IMR-90 (cell line): Measurements from ENCODE around the gene TPCN1. TPM values are rescaled to one million over a fixed set of nuclear protein-coding genes. Genes with fewer than 3 reads are reported as not detected.

Experiments used
- ATAC-seq: fragments of 200-7000 bp; cut with Tn5 transposase; 2 replicates; pipeline ENCODE4 v1.9.1; 2020; ENCODE audit warnings: low read depth, mild to moderate bottlenecking, moderate library complexity
- BruUV-seq: library from RNA; stranded (reverse); fragments of 400-500 nt; replicated peaks from 2 replicates; lab custom pipeline; 2021; lab: Mats Ljungman, UMichigan
- CTCF ChIA-PET: fragments of 300-600 bp; formaldehyde crosslinking; extraction: SDS; loops from one replicate; lab custom pipeline; 2021; ENCODE audit warnings: antibody characterized with exemption; lab: Yijun Ruan, JAX
- POLR2A ChIA-PET: fragments of 300-600 bp; sonication (Branson Sonifier 250); formaldehyde crosslinking; loops from one replicate; lab custom pipeline; 2022; ENCODE audit warnings: antibody characterized with exemption; ENCODE audit not compliant: unreplicated experiment; lab: Charles Lee
- DNase-seq: peaks from one replicate; pipeline ENCODE4 v3.0.0; 2013
- H2AFZ ChIP-seq: replicated peaks from 2 replicates; pipeline ENCODE3; 2013; ENCODE audit warnings: low read length, mild to moderate bottlenecking; ENCODE audit not compliant: poor library complexity
- H2AK5ac ChIP-seq: 2 replicates; pipeline ENCODE4 v1.6.1; 2013; ENCODE audit warnings: low read depth, low read length, inconsistent platforms
- H2AK9ac ChIP-seq: replicated peaks from 2 replicates; pipeline ENCODE3; 2013; ENCODE audit warnings: mild to moderate bottlenecking, low read depth, low read length, moderate library complexity; ENCODE audit not compliant: poor library complexity
- H2BK120ac ChIP-seq: 2 replicates; pipeline ENCODE4 v1.6.1; 2013; ENCODE audit warnings: low read depth, low read length, inconsistent platforms
- H2BK15ac ChIP-seq: 3 replicates; pipeline ENCODE4 v1.6.1; 2013; ENCODE audit warnings: low read depth, low read length, inconsistent platforms
- H2BK20ac ChIP-seq: 2 replicates; pipeline ENCODE4 v1.6.1; 2013; ENCODE audit warnings: low read depth, mild to moderate bottlenecking, inconsistent platforms, low read length, moderate library complexity
- H2BK5ac ChIP-seq: 2 replicates; pipeline ENCODE4 v1.6.1; 2013; ENCODE audit warnings: mild to moderate bottlenecking, low read depth, low read length, inconsistent platforms; ENCODE audit not compliant: poor library complexity, severe bottlenecking
- H3K14ac ChIP-seq: replicated peaks from 2 replicates; pipeline ENCODE4 v1.6.1; 2013; ENCODE audit warnings: low read depth, low read length, inconsistent platforms
- H3K18ac ChIP-seq: 2 replicates; pipeline ENCODE4 v1.6.1; 2013; ENCODE audit warnings: low read depth, low read length, control low read depth
- H3K23ac ChIP-seq: 2 replicates; pipeline ENCODE4 v1.6.1; 2013; ENCODE audit warnings: low read depth, low read length, inconsistent platforms
- H3K27ac ChIP-seq: 2 replicates; pipeline ENCODE4 v1.5.1; 2013; ENCODE audit warnings: mild to moderate bottlenecking, control low read depth, low read length; ENCODE audit not compliant: insufficient read depth
- H3K27me3 ChIP-seq: 2 replicates; pipeline ENCODE4 v1.6.1; 2013; ENCODE audit warnings: low read length; ENCODE audit not compliant: control insufficient read depth, insufficient read depth
- H3K36me3 ChIP-seq: 2 replicates; pipeline ENCODE4 v1.6.1; 2013; ENCODE audit warnings: low read length, mixed read lengths; ENCODE audit not compliant: control insufficient read depth, insufficient read depth
- H3K4ac ChIP-seq: 2 replicates; pipeline ENCODE4 v1.6.1; 2013; ENCODE audit warnings: low read depth, low read length, inconsistent platforms
- H3K4me1 ChIP-seq: 2 replicates; pipeline ENCODE4 v1.6.1; 2013; ENCODE audit warnings: low read length, mixed read lengths; ENCODE audit not compliant: control insufficient read depth, insufficient read depth
- H3K4me2 ChIP-seq: 2 replicates; pipeline ENCODE4 v1.6.1; 2013; ENCODE audit warnings: low read depth, mild to moderate bottlenecking, control low read depth, low read length, moderate library complexity
- H3K4me3 ChIP-seq: 2 replicates; pipeline ENCODE4 v1.5.1; 2013; ENCODE audit warnings: low read depth, mild to moderate bottlenecking, control low read depth, low read length, moderate library complexity; ENCODE audit not compliant: insufficient read depth
- H3K56ac ChIP-seq: 2 replicates; pipeline ENCODE4 v1.6.1; 2013; ENCODE audit warnings: low read length, inconsistent platforms; ENCODE audit not compliant: insufficient read depth; ENCODE audit errors: extremely low read depth
- H3K79me1 ChIP-seq, 2 experiments: 2 replicates each; pipeline ENCODE4 v1.6.1; 2013; ENCODE audit warnings: low read length in 2 of 2, inconsistent platforms in 1 of 2, low read depth in 1 of 2
- H3K9ac ChIP-seq: 2 replicates; pipeline ENCODE4 v1.6.1; 2013; ENCODE audit warnings: low read depth, low read length, control low read depth
- H3K9me1 ChIP-seq: 2 replicates; pipeline ENCODE4 v1.6.1; 2013; ENCODE audit warnings: low read length, inconsistent platforms; ENCODE audit not compliant: insufficient read depth
- H3K9me3 ChIP-seq: 2 replicates; pipeline ENCODE4 v1.6.1; 2013; ENCODE audit warnings: low read length; ENCODE audit not compliant: control insufficient read depth, insufficient read depth
- H4K20me1 ChIP-seq: 2 replicates; pipeline ENCODE4 v1.6.1; 2013; ENCODE audit warnings: low read length, inconsistent platforms; ENCODE audit not compliant: insufficient read depth
- H4K5ac ChIP-seq: 2 replicates; pipeline ENCODE4 v1.6.1; 2013; ENCODE audit warnings: mild to moderate bottlenecking, low read depth, low read length, control low read depth
- H4K8ac ChIP-seq, 2 experiments: 2 replicates each; pipeline ENCODE4 v1.6.1; 2013; ENCODE audit warnings: low read depth in 2 of 2, low read length in 2 of 2, control low read depth in 1 of 2, inconsistent platforms in 1 of 2
- H4K91ac ChIP-seq: 2 replicates; pipeline ENCODE4 v1.6.1; 2013; ENCODE audit warnings: low read depth, low read length, inconsistent platforms; ENCODE audit not compliant: insufficient read depth
- BHLHE40 ChIP-seq: fragments of 150-350 bp; IDR thresholded peaks from 2 replicates; pipeline ENCODE4 v1.6.1; 2016; ENCODE audit warnings: mild to moderate bottlenecking, low read depth, low read length
- CEBPB ChIP-seq: IDR thresholded peaks from 2 replicates; pipeline ENCODE4 v1.6.1; 2012; ENCODE audit warnings: low read depth, low read length, improper control_type of control experiment
- CHD1 ChIP-seq: IDR thresholded peaks from 2 replicates; pipeline ENCODE4 v1.6.1; 2012; ENCODE audit warnings: low read depth, low read length, improper control_type of control experiment
- CTCF ChIP-seq: conservative IDR thresholded peaks from 2 replicates; pipeline ENCODE4 v1.5.1; 2012; ENCODE audit warnings: mild to moderate bottlenecking, low read depth, low read length, improper control_type of control experiment
- ELK1 ChIP-seq: fragments of 150-350 bp; IDR thresholded peaks from 2 replicates; pipeline ENCODE4 v1.6.1; 2016; ENCODE audit warnings: low read depth, mild to moderate bottlenecking, low read length, moderate library complexity, borderline replicate concordance
- FOS ChIP-seq: fragments of 150-350 bp; IDR thresholded peaks from 2 replicates; pipeline ENCODE4 v1.6.1; 2016; ENCODE audit warnings: low read depth, low read length
- MAFK ChIP-seq: IDR thresholded peaks from 2 replicates; pipeline ENCODE4 v1.6.1; 2012; ENCODE audit warnings: low read depth, low read length, improper control_type of control experiment
- MAZ ChIP-seq: IDR thresholded peaks from 2 replicates; pipeline ENCODE4 v1.6.1; 2012; ENCODE audit warnings: low read depth, mild to moderate bottlenecking, low read length, improper control_type of control experiment, moderate library complexity, borderline replicate concordance
- MXI1 ChIP-seq: IDR thresholded peaks from 2 replicates; pipeline ENCODE4 v1.6.1; 2012; ENCODE audit warnings: low read depth, mild to moderate bottlenecking, low read length, moderate library complexity, borderline replicate concordance
- NFE2L2 ChIP-seq: fragments of 150-350 bp; IDR thresholded peaks from 2 replicates; pipeline ENCODE4 v1.6.1; 2016; ENCODE audit warnings: low read depth, mild to moderate bottlenecking, low read length
- POLR2A ChIP-seq: IDR thresholded peaks from 2 replicates; pipeline ENCODE4 v1.6.1; 2012; ENCODE audit warnings: mild to moderate bottlenecking, low read depth, low read length
- RAD21 ChIP-seq: IDR thresholded peaks from 2 replicates; pipeline ENCODE4 v1.6.1; 2012; ENCODE audit warnings: low read length, improper control_type of control experiment
- RCOR1 ChIP-seq: IDR thresholded peaks from 2 replicates; pipeline ENCODE4 v1.6.1; 2012; ENCODE audit warnings: mild to moderate bottlenecking, low read length, improper control_type of control experiment; ENCODE audit not compliant: insufficient replicate concordance
- RFX5 ChIP-seq: IDR thresholded peaks from 2 replicates; pipeline ENCODE4 v1.8.0; 2012; ENCODE audit warnings: low read depth, mild to moderate bottlenecking, low read length, moderate library complexity
- SMC3 ChIP-seq: fragments of 150-350 bp; IDR thresholded peaks from 2 replicates; pipeline ENCODE4 v1.6.1; 2016; ENCODE audit warnings: low read depth, mild to moderate bottlenecking, antibody characterized with exemption, low read length, moderate library complexity
- USF2 ChIP-seq: fragments of 150-350 bp; IDR thresholded peaks from 2 replicates; pipeline ENCODE4 v1.6.1; 2017; ENCODE audit warnings: mild to moderate bottlenecking, antibody characterized with exemption, low read length, low read depth
- WGBS, 2 experiments: methylation state at CpG; one replicate each; pipeline versions ENCODE4 v1.1.5 to v1.1.7; 2013; ENCODE audit warnings: missing lambda C conversion rate in 2 of 2; ENCODE audit not compliant: insufficient read length in 1 of 2; ENCODE audit errors: extremely low coverage in 2 of 2; 5-methylcytosine and 5-hydroxymethylcytosine counted together
- dilution Hi-C: fragments of 300-500 bp; cut with HindIII; formaldehyde crosslinking; loops from one replicate; pipeline ENCODE4 v1.14.3; 2018; ENCODE audit warnings: low sequenced_read_pairs; ENCODE audit not compliant: unreplicated experiment
- in situ Hi-C: fragments of 300-500 bp; cut with MboI; formaldehyde crosslinking; loops from 3 replicates; pipeline ENCODE4 v1.14.3; 2019; ENCODE audit warnings: low sequenced_read_pairs, inconsistent platforms, mixed read lengths
- intact Hi-C: fragments of 100-400 bp; cut with micrococcal nuclease; formaldehyde crosslinking; loops from 2 replicates; pipeline ENCODE4 v1.10.0; 2022
- polyA plus RNA-seq, 3 experiments: library from polyadenylated mRNA; depleted of rRNA; stranded (reverse); fragments of >200 nt; gene quantifications; 2 replicates each; pipeline ENCODE4 v1.2.3, GENCODE V29; 2012; ENCODE audit warnings: low replicate concordance in 1 of 3
- total RNA-seq: library from RNA; depleted of rRNA; stranded (reverse); fragments of >200 nt; gene quantifications from 2 replicates; pipeline ENCODE4 v1.2.3, GENCODE V29; 2012

TPCN1 gene
- total and polyA plus RNA-seq, 2 of the 4 experiments (the other 2 are of a cell fraction), result 2.0 to 13.2 TPM

DNA sequence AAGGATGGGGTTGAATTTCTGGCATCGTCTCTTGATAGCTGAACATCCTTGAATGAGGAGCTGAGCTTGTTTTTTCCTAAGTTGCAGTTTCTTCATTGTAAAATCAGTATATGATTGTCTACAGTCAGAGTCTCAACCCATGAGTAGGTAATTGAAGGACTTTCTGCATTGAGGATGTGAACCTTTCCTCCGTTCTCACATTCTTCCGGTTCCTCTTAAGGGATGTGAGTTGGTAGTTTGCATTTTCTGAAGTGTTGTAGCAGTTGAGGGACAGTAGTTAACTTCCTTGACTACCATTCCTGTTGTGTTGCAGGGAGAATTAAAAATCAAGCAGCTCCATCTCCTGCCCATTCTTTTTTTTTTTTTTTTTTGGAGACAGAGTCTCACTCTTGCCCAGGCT lies 19.1 kb downstream of the TPCN1 start:
- CTCF ChIA-PET, result no interaction called here
- Histone ChIP-seq H3K4me2 (no peak overlapping the region), H4K8ac (no peak overlapping the region; a peak in 1 of 4 replicates), H3K36me3 (no peaks in the 10 kb centered on the region; the same call in 1 of the 2 replicates), H2BK5ac (no peak overlapping the region), H3K23ac (0 out of 2 replicates have a peak overlapping the region, but pooled peaks have one; percentile 7), H2BK15ac (no peak overlapping the region), H3K18ac (no peak overlapping the region), H2BK120ac (0 out of 2 replicates have a peak overlapping the region, but pooled peaks have one; percentile 16), H3K79me1 (peaks cover 0 to 26% of the 10 kb centered on the region in 2 experiments; a peak in 2 of 4 replicates), H3K9me3 (no peaks in the 10 kb centered on the region), H3K27me3 (no peaks in the 10 kb centered on the region), H2BK20ac (0 out of 2 replicates have a peak overlapping the region, but pooled peaks have one; percentile 11), H2AFZ (no peak overlapping the region), H3K4ac (peak overlapping the region; percentile 27; the same call in 1 of the 2 replicates), H3K9me1 (peaks cover 25% of the 10 kb centered on the region), H4K20me1 (peaks cover 7% of the 10 kb centered on the region; the same call in 1 of the 2 replicates), H3K14ac (no peak overlapping the region), H3K27ac (no peak overlapping the region), H2AK5ac (peak overlapping the region; percentile 64; the same call in 1 of the 2 replicates), H3K4me1 (peaks cover 18% of the 10 kb centered on the region), H3K9ac (no peak overlapping the region), H2AK9ac (no peak overlapping the region), H4K91ac (no peak overlapping the region), H4K5ac (no peak overlapping the region), H3K56ac (no peak overlapping the region; the same call in 1 of the 2 replicates), H3K4me3 (no peak overlapping the region)
- WGBS, 2 experiments, result no CpG with 5 or more reads among the region's 3 CpGs
- in situ Hi-C loops (no loop called here), intact Hi-C loops (no loop called here), dilution Hi-C loops (no loop called here)
- no TSS peak for BruUV-seq
- DNase-seq (no peak), ATAC-seq (no peak)
- no peak for TF ChIP-seq NFE2L2
- no peak for TF ChIP-seq FOS
- TF ChIP-seq CEBPB, result no peak
- TF ChIP-seq POLR2A, result no peak
- TF ChIP-seq ELK1, result no peak
- no peak for TF ChIP-seq MAZ
- no peak for TF ChIP-seq CTCF
- TF ChIP-seq SMC3, result no peak
- TF ChIP-seq CHD1, result no peak
- TF ChIP-seq RFX5, result no peak
- no peak for TF ChIP-seq RCOR1
- no peak for TF ChIP-seq BHLHE40
- TF ChIP-seq MXI1, result no peak
- no peak for TF ChIP-seq USF2
- no peak for TF ChIP-seq RAD21
- no peak for TF ChIP-seq MAFK
- POLR2A ChIA-PET, result no interaction called here
